H9 (cell line): Measurements from ENCODE around the gene CLCN2. TPM values are rescaled to one million over a fixed set of nuclear protein-coding genes. Genes with fewer than 3 reads are reported as not detected.

Source experiments
- DNase-seq: peaks from one replicate; pipeline ENCODE4 v3.0.0-alpha.2; 2017
- H2AFZ ChIP-seq: one replicate; pipeline ENCODE4 v1.6.1; 2013; ENCODE audit warnings: mild to moderate bottlenecking, low read length, control low read depth, moderate library complexity
- H2AK5ac ChIP-seq: 2 replicates; pipeline ENCODE4 v1.6.1; 2013; ENCODE audit warnings: low read length, control low read depth, mixed read lengths; ENCODE audit not compliant: insufficient read length
- H2BK120ac ChIP-seq: one replicate; pipeline ENCODE4 v1.6.1; 2013; ENCODE audit warnings: low read depth, mild to moderate bottlenecking, low read length, control low read depth, inconsistent platforms; ENCODE audit not compliant: poor library complexity, severe bottlenecking
- H2BK12ac ChIP-seq: 2 replicates; pipeline ENCODE4 v1.6.1; 2013; ENCODE audit warnings: low read length, control low read depth, mixed read lengths, low read depth; ENCODE audit not compliant: insufficient read length
- H2BK15ac ChIP-seq: 2 replicates; pipeline ENCODE4 v1.6.1; 2013; ENCODE audit warnings: low read depth, low read length, control low read depth
- H2BK20ac ChIP-seq: one replicate; pipeline ENCODE4 v1.6.1; 2013; ENCODE audit warnings: low read depth, mild to moderate bottlenecking, low read length, control low read depth, inconsistent platforms; ENCODE audit not compliant: poor library complexity, severe bottlenecking
- H2BK5ac ChIP-seq: 2 replicates; pipeline ENCODE4 v1.6.1; 2013; ENCODE audit warnings: low read length, control low read depth, mixed read lengths; ENCODE audit not compliant: insufficient read length
- H3K14ac ChIP-seq: 2 replicates; pipeline ENCODE4 v1.6.1; 2013; ENCODE audit warnings: low read length, control low read depth; ENCODE audit not compliant: insufficient read depth
- H3K18ac ChIP-seq: 2 replicates; pipeline ENCODE4 v1.6.1; 2013; ENCODE audit warnings: low read depth, mild to moderate bottlenecking, mixed read lengths, low read length, control low read depth; ENCODE audit not compliant: insufficient read length
- H3K23ac ChIP-seq: 2 replicates; pipeline ENCODE4 v1.6.1; 2013; ENCODE audit warnings: low read length, control low read depth, mixed read lengths, low read depth; ENCODE audit not compliant: insufficient read length
- H3K23me2 ChIP-seq: 2 replicates; pipeline ENCODE4 v1.6.1; 2013; ENCODE audit warnings: low read depth, mild to moderate bottlenecking, mixed read lengths, low read length, control low read depth; ENCODE audit not compliant: insufficient read length, poor library complexity, severe bottlenecking
- H3K27ac ChIP-seq: 2 replicates; pipeline ENCODE4 v1.5.1; 2013; ENCODE audit warnings: low read length, control low read depth, mixed read lengths, low read depth; ENCODE audit not compliant: insufficient read length
- H3K27me3 ChIP-seq: 2 replicates; pipeline ENCODE4 v1.6.1; 2013; ENCODE audit warnings: low read length, control low read depth, inconsistent platforms; ENCODE audit not compliant: insufficient read depth
- H3K4ac ChIP-seq: 2 replicates; pipeline ENCODE4 v1.6.1; 2013; ENCODE audit warnings: low read depth, mild to moderate bottlenecking, control low read depth, inconsistent platforms, low read length, moderate library complexity
- H3K4me1 ChIP-seq: 2 replicates; pipeline ENCODE4 v1.6.1; 2013; ENCODE audit warnings: low read length, control low read depth, inconsistent platforms; ENCODE audit not compliant: insufficient read depth
- H3K4me2 ChIP-seq: 2 replicates; pipeline ENCODE4 v1.6.1; 2013; ENCODE audit warnings: low read length, control low read depth, mixed read lengths; ENCODE audit not compliant: insufficient read length, insufficient read depth
- H3K56ac ChIP-seq: 2 replicates; pipeline ENCODE4 v1.6.1; 2013; ENCODE audit warnings: low read depth, mild to moderate bottlenecking, mixed read lengths, low read length, control low read depth; ENCODE audit not compliant: insufficient read length
- H3K79me1 ChIP-seq: 2 replicates; pipeline ENCODE4 v1.6.1; 2013; ENCODE audit warnings: low read depth, mild to moderate bottlenecking, moderate library complexity, low read length, control low read depth, inconsistent platforms; ENCODE audit not compliant: insufficient read depth, poor library complexity, severe bottlenecking
- H3K79me2 ChIP-seq: 2 replicates; pipeline ENCODE4 v1.6.1; 2013; ENCODE audit warnings: low read length, control low read depth, inconsistent platforms; ENCODE audit not compliant: insufficient read depth
- H3K9ac ChIP-seq: 2 replicates; pipeline ENCODE4 v1.6.1; 2013; ENCODE audit warnings: low read length, control low read depth, mixed read lengths; ENCODE audit not compliant: insufficient read length; ENCODE audit errors: extremely low read depth
- H3K9me3 ChIP-seq: one replicate; pipeline ENCODE4 v1.6.1; 2013; ENCODE audit warnings: low read depth, low read length, inconsistent platforms; ENCODE audit not compliant: control insufficient read depth
- H3T11ph ChIP-seq: one replicate; pipeline ENCODE4 v1.6.1; 2013; ENCODE audit warnings: mild to moderate bottlenecking, low read length, control low read depth, inconsistent platforms
- H4K20me1 ChIP-seq: one replicate; pipeline ENCODE4 v1.6.1; 2013; ENCODE audit not compliant: control insufficient read depth, insufficient read length, insufficient read depth
- H4K5ac ChIP-seq: 2 replicates; pipeline ENCODE4 v1.6.1; 2013; ENCODE audit warnings: low read depth, mild to moderate bottlenecking, mixed read lengths, low read length, control low read depth; ENCODE audit not compliant: insufficient read length
- H4K8ac ChIP-seq: replicated peaks from 2 replicates; pipeline ENCODE4 v1.6.1; 2013; ENCODE audit warnings: low read length, control low read depth, mixed read lengths, low read depth; ENCODE audit not compliant: insufficient read length
- H4K91ac ChIP-seq: 2 replicates; pipeline ENCODE4 v1.6.1; 2013; ENCODE audit warnings: low read depth, mild to moderate bottlenecking, moderate library complexity, mixed read lengths, low read length, control low read depth; ENCODE audit not compliant: insufficient read length
- H3K27ac Mint-ChIP-seq, 3 experiments: 2 replicates in 2 of 3; 3 replicates in 1 of 3; pipeline ENCODE4 v1.8.0; 2020 to 2021; ENCODE audit warnings: mixed read lengths in 3 of 3, mild to moderate bottlenecking in 1 of 3, moderate library complexity in 1 of 3
- H3K27me3 Mint-ChIP-seq: 2 replicates; pipeline ENCODE4 v1.8.0; 2021; ENCODE audit warnings: low read depth, mild to moderate bottlenecking, moderate library complexity, mixed read lengths
- H3K36me3 Mint-ChIP-seq, 3 experiments: 2 replicates in 2 of 3; 3 replicates in 1 of 3; pipeline ENCODE4 v1.8.0; 2020 to 2021; ENCODE audit warnings: low read depth in 3 of 3, mixed read lengths in 3 of 3; ENCODE audit not compliant: insufficient read depth in 1 of 3
- H3K4me1 Mint-ChIP-seq, 2 experiments: 2 replicates each; pipeline ENCODE4 v1.8.0; 2020; ENCODE audit warnings: mixed read lengths in 2 of 2
- H3K4me3 Mint-ChIP-seq, 2 experiments: 2 replicates in 1 of 2; 3 replicates in 1 of 2; pipeline ENCODE4 v1.8.0; 2020 to 2021; ENCODE audit warnings: mild to moderate bottlenecking in 2 of 2, mixed read lengths in 2 of 2, moderate library complexity in 1 of 2
- H3K9me3 Mint-ChIP-seq, 2 experiments: 2 replicates in 1 of 2; 3 replicates in 1 of 2; pipeline ENCODE4 v1.8.0; 2020; ENCODE audit warnings: mild to moderate bottlenecking in 2 of 2, mixed read lengths in 2 of 2, moderate library complexity in 1 of 2
- WGBS: extraction: QIAGEN DNeasy Blood & Tissue Kit; methylation state at CpG from one replicate; pipeline ENCODE4 v1.1.7; 2013; ENCODE audit warnings: missing lambda C conversion rate, low lambda C conversion rate, mixed read lengths; ENCODE audit not compliant: insufficient read length; ENCODE audit errors: extremely low coverage; 5-methylcytosine and 5-hydroxymethylcytosine counted together
- total RNA-seq: library from RNA; stranded (reverse); gene quantifications from 2 replicates; pipeline ENCODE4 v1.2.1, GENCODE V29; 2021
- TF ChIP-seq, protein P1 (sequence below): fragments of 200-600 bp; sonication (generic); conservative IDR thresholded peaks from 3 replicates; pipeline ENCODE4 v1.8.0; 2021; ENCODE audit warnings: antibody characterized with exemption, mild to moderate bottlenecking

The CLCN2 gene
- total RNA-seq, 1 experiment from 2014 or later, result 17.2 TPM

DNA sequence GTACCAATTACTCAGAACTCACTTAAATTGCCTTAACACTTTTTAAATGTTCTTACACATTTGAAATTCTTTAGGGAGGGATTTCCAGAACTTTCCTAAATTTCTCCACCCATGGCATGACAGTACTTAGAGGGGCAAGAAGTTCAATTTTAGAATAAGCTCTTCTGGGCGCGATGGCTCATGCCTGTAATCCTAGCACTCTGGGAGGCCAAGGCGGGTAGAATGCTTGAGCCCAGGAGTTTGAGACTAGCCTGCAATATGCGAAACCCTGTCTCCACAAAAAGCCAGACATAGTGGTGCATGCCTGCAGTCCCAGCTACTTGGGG is 13.4 kb downstream of the CLCN2 start:
- Histone ChIP-seq H2BK120ac (no peak overlapping the region), H3K14ac (no peak overlapping the region), H3K23me2 (no peaks in the 10 kb centered on the region), H3K4ac (no peak overlapping the region), H3K18ac (no peak overlapping the region), H3K79me1 (no peaks in the 10 kb centered on the region), H2BK12ac (no peak overlapping the region), H2BK20ac (no peak overlapping the region), H4K91ac (no peak overlapping the region), H3K79me2 (no peaks in the 10 kb centered on the region), H3K4me1 (0 out of 2 replicates have a peak, but pooled peaks cover 2% of the 10 kb centered on the region), H3K27me3 (no peaks in the 10 kb centered on the region), H2BK15ac (no peak overlapping the region), H2BK5ac (no peak overlapping the region), H3K23ac (no peak overlapping the region), H4K5ac (no peak overlapping the region), H2AK5ac (no peak overlapping the region), H2AFZ (no peak overlapping the region), H4K20me1 (no peaks in the 10 kb centered on the region), H3K27ac (no peak overlapping the region), H3K56ac (no peak overlapping the region), H3T11ph (no peak overlapping the region), H3K4me2 (no peak overlapping the region), H3K9me3 (no peaks in the 10 kb centered on the region), H3K9ac (no peak overlapping the region), H4K8ac (no peak overlapping the region)
- Mint-ChIP-seq H3K9me3 (no peaks in the 10 kb centered on the region), H3K36me3 (peaks cover 12 to 42% (median 35%) of the 10 kb centered on the region in 3 experiments; a peak in 6 of 7 replicates), H3K4me1 (peaks cover 15 to 21% of the 10 kb centered on the region in 2 experiments), H3K27ac (peak overlapping the region in 1 of 3 experiments; percentile 52; a peak in 1 of 7 replicates), H3K27me3 (no peaks in the 10 kb centered on the region), H3K4me3 (no peak overlapping the region)
- no peak for DNase-seq
- TF ChIP-seq, protein P1, sequence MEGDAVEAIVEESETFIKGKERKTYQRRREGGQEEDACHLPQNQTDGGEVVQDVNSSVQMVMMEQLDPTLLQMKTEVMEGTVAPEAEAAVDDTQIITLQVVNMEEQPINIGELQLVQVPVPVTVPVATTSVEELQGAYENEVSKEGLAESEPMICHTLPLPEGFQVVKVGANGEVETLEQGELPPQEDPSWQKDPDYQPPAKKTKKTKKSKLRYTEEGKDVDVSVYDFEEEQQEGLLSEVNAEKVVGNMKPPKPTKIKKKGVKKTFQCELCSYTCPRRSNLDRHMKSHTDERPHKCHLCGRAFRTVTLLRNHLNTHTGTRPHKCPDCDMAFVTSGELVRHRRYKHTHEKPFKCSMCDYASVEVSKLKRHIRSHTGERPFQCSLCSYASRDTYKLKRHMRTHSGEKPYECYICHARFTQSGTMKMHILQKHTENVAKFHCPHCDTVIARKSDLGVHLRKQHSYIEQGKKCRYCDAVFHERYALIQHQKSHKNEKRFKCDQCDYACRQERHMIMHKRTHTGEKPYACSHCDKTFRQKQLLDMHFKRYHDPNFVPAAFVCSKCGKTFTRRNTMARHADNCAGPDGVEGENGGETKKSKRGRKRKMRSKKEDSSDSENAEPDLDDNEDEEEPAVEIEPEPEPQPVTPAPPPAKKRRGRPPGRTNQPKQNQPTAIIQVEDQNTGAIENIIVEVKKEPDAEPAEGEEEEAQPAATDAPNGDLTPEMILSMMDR, result no peak
- WGBS, result no CpG with 5 or more reads among the region's 4 CpGs
